HG02973 (cell line): ENCODE measurements around the gene DOCK3.
"Not testable (repeated sequence)": the region's sequence is repeated elsewhere in the genome, so short reads cannot be mapped to it uniquely, and the experiment has no call there.

Experiments used
- ATAC-seq: cut with Tn5 transposase; IDR thresholded peaks from one replicate; pipeline ENCODE4 v1.9.1; 2021; ENCODE audit warnings: moderate library complexity; ENCODE audit not compliant: unreplicated experiment

Gene DOCK3

DNA sequence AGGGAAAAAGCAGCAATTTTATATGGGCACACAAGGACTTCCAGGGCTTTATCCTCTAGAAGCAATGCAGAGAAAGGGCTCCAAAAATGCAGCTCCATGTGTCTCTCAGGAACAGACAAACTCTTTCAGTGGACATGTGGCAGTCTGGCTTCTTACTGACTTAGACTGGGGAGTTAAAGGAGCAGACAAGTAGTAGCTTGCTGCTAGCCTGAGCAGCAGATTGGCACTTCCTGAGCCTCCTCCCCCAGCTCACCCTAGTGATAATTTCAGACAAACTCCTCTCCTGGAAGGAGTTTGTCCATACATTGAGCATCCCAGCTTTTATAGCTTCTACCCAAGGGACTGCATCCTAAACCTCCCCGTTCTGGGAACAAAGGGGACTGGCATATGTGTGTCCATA, 608.7 kb downstream of the DOCK3 start:
- no peak for ATAC-seq

GRCh38 chr3:51295625-51296024, 620.9 kb downstream of the DOCK3 start:
- peak; percentile 67 for ATAC-seq

- ATAC-seq: no peak
Observed at GRCh38 chr3:51297333-51297732, 622.6 kb downstream of the DOCK3 start.

DNA sequence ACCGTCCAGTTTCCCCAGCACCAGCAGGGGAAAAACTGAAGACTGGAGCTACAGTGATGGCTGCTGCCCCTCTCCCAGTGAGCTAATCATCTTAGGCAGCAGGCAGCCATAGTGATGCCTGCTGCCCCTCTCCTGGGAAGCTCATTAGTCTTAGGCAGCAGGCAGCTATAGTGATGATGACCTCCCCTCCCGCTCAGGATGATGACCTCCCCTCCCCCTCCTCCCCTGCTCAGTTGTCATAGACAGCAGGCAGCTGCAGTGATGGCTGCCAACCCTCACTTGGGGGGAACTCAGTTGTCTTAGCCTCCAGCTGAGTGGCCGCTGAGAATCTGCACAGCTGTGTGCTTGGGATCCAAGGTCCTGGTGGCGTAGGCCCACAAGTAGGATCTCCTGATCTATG, 629.5 kb downstream of the DOCK3 start:
- ATAC-seq: no peak

- no peak for ATAC-seq
Observed at GRCh38 chr3:51306093-51306492, 631.4 kb downstream of the DOCK3 start.

GRCh38 chr3:51307458-51307857, 632.7 kb downstream of the DOCK3 start:
- no peak for ATAC-seq

DNA sequence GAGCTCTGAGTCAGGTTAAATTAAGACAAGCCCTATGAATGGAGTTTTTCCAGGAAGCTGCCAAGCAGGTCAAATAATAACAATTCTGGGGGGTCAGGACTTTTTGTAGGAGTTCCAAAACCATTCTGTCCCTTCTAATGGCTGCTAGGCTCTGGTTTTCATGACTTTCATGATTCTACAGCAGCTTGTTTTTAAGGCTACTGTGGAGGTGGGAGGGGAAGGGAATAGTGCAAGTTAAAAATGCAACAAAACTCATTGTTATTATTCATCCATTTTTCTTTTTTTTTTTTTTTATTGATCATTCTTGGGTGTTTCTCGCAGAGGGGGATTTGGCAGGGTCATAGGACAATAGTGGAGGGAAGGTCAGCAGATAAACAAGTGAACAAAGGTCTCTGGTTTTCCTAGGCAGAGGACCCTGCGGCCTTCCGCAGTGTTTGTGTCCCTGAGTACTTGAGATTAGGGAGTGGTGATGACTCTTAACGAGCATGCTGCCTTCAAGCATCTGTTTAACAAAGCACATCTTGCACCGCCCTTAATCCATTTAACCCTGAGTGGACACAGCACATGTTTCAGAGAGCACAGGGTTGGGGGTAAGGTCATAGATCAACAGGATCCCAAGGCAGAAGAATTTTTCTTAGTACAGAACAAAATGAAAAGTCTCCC, 633.3 kb downstream of the DOCK3 start:
- ATAC-seq: not testable (repeated sequence)

GRCh38 chr3:51311055-51311454, 636.3 kb downstream of the DOCK3 start:
- no peak for ATAC-seq

GRCh38 chr3:51328206-51328605, 653.5 kb downstream of the DOCK3 start:
- no peak for ATAC-seq

DNA sequence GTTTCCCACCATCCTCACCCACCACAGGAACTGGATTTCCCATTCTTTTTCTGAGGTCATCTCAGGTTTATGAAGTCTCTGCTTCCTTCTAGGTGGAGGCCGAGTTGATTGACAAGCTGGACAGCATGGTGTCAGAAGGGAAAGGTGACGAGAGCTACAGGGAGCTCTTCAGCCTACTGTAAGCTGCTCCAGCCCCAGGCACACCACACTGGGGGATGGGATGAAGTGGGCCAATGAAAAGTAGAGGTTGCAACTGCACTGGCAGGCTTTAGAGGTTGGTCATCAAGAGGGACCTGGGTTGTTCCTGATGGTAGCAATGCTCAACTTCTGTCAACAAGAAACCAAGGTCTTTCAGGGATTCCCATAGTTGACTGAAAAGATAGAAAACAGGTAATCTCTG, 655.3 kb downstream of the DOCK3 start:
- no peak for ATAC-seq

GRCh38 chr3:51332156-51332555, 657.4 kb downstream of the DOCK3 start:
- no peak for ATAC-seq

GRCh38 chr3:51333021-51333420, 658.3 kb downstream of the DOCK3 start:
- no peak for ATAC-seq

GRCh38 chr3:51336261-51336660, 661.5 kb downstream of the DOCK3 start:
- ATAC-seq: no peak

GRCh38 chr3:51337666-51338065, 662.9 kb downstream of the DOCK3 start:
- no peak for ATAC-seq

DNA sequence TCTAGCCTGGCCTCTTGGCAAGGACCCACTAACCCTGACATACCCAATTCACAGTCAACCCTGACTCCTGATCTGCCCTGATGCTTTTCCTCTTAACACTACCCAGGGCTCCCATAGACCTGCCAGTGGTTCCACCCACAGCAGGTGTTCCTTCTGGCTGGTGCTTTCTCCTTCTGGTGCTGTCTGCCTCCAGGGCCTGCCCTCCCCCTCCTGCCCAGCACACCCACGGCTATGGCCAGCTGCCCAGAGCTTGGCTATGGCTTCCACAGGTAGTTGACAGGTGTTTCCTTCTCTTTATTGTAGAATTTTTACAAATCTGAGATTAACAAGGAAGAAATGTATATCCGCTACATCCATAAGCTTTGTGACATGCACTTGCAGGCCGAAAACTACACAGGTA, 663.9 kb downstream of the DOCK3 start:
- ATAC-seq: no peak

- no peak for ATAC-seq
Observed at GRCh38 chr3:51340013-51340829, 665.5 kb downstream of the DOCK3 start.

GRCh38 chr3:51340989-51341636, 666.4 kb downstream of the DOCK3 start:
- ATAC-seq: no peak

DNA sequence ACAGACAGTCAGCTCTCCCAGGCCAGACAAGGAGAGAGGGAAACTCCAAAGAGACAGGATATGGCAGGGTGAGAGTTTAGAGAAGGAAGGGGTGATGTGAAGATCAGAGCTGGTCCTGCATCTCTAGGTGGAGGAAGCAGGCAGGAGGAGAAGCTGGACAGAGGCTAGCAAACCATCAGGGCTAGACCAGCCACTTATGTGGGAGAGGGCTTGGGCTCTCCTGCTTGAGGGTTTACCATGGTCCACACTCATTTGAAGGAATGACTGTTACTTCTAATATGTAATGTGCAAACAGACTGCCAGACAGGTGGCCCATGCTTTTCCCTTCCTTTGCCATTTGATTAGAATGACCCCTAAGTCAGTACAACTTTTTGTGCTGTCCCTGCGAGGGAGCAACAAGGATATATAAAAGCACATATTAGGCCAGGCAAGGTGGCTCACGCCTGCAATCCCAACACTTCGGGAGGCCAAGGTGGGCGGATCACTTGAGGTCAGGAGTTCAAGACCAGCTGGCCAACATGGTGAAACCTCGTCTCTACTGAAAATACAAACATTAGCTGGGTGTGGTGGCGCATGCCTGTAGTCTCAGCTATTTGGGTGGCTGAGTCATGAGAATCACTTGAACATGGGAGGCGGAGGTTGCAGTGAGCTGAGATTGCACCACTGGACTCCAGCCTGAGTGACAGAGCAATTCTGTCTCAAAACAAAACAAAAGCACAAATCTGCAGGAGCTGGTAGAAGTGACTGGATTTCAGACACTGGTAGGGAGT, 669.4 kb downstream of the DOCK3 start:
- no peak for ATAC-seq

- no peak for ATAC-seq
Observed at GRCh38 chr3:51350751-51351150, 676.0 kb downstream of the DOCK3 start.

- no peak for ATAC-seq
Observed at GRCh38 chr3:51353131-51353530, 678.4 kb downstream of the DOCK3 start.

DNA sequence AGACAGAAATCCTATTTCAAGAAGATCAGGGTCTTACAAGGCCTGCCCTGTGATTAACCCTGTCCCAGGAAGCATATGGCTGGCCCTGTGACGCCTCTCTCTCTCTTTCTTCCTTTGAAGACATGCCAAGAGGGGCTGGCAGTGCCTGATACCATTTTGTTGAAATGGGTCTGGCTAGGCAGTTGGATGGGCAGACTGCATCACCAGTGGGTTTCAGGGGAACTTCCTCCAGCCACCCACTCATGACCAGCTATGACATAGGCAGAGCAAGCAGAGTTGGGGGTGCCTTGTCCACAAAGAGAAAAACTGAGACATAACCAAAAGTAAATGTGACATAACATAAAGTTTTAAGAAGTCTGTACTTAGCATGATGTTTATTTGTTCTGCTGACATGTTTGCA, 679.0 kb downstream of the DOCK3 start:
- ATAC-seq: no peak
